Measurements from ENCODE around the gene SLC25A24.
A peak's percentile ranks its signal among the peaks of the same experiment; 100 is the strongest.

The SLC25A24 gene

DNA sequence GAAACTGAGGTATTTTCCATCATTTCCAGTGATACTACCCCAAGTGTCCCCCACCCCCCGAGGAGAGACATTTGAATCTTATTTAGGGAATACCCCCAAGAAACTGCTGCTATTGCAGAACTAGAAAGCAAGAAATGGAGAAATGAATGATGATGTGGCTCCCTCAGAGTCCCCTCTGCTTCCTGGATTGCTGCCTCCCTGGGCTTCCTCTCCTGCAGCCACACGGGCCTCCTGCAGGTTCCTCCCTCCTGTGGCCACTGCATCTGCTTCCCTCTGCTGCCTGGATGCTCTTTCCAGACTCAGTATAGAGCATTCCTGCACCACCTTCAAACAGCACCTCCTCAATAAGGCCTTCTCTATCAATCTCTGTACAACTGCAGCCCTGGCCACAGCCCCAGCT, 69.3 kb downstream of the SLC25A24 start:
- no peak overlapping the region for H3K4me3 ChIP-seq (ENCODE audit: low read depth, low read length)

DNA sequence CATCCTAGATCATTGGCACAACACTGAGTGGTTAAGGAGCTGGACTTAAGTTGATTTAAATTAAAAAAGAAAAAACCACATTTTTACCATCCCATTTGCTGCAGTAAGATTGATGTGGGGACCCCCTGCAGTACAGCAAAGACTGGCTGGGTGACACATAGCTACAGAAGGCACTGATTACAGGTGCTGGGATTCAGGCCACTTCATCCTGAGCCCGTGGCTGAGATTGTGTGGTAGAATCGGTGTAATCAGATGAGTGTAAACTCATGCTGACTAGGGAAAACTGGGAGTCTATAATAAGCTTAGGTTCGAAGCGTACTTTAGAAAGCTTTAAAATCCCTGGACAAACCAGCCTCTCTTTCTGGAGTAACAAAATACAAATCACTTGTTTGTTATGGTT, 70.1 kb downstream of the SLC25A24 start:
- TF ChIP-seq, protein P1, sequence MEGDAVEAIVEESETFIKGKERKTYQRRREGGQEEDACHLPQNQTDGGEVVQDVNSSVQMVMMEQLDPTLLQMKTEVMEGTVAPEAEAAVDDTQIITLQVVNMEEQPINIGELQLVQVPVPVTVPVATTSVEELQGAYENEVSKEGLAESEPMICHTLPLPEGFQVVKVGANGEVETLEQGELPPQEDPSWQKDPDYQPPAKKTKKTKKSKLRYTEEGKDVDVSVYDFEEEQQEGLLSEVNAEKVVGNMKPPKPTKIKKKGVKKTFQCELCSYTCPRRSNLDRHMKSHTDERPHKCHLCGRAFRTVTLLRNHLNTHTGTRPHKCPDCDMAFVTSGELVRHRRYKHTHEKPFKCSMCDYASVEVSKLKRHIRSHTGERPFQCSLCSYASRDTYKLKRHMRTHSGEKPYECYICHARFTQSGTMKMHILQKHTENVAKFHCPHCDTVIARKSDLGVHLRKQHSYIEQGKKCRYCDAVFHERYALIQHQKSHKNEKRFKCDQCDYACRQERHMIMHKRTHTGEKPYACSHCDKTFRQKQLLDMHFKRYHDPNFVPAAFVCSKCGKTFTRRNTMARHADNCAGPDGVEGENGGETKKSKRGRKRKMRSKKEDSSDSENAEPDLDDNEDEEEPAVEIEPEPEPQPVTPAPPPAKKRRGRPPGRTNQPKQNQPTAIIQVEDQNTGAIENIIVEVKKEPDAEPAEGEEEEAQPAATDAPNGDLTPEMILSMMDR (IDR thresholded peaks at IDR 0.05; ENCODE audit: borderline replicate concordance, insufficient read depth, low read depth, low read length) = no peak
- no peak overlapping the region for H3K4me3 ChIP-seq (ENCODE audit: low read depth, low read length)

More for the DNA sequence above, 69.3 kb downstream of the SLC25A24 start:
- TF ChIP-seq, protein P1 (IDR thresholded peaks at IDR 0.05; ENCODE audit: borderline replicate concordance, insufficient read depth, low read depth, low read length) = no peak

DNA sequence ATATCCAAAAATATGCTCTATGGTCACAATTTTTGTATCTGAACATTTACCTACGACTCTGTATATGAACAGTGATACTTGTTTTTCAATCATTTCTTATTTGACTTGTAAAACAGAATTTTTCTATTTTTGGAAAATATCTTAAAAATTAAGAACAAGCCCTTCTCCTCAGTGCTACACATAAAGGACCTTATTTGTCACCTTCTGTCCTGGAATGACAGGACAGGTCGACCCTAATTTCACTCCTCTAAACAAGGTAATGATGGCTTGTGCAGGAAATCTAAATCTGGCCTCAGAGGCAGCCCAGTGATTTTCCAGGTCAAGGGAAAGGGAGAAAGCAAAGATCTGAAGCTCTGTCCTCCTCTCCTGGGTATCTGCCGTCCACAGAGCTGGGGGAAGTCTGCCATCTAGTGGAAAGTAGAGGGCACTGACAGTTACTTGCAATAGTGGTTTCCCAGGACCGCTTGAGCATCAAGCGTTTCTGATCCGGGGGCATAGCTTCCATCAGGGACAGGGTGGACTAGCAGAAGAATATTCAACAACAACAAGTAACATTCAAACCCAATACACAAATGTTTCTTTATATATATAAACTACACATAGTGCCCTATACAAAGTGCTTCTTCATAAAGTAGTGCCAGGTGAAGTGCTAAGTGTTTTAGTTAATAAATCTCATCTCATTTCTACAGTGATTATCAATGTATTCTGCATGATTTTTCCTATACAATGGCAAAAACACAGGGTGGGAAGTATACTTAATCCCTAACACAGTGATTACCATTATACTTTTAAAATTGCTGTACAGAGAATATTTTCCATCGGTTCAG, 74.6 kb downstream of the SLC25A24 start:
- no peak overlapping the region for H3K4me3 ChIP-seq (ENCODE audit: low read depth, low read length)
- TF ChIP-seq, protein P1 (IDR thresholded peaks at IDR 0.05; ENCODE audit: borderline replicate concordance, insufficient read depth, low read depth, low read length) = peak; percentile 82

DNA sequence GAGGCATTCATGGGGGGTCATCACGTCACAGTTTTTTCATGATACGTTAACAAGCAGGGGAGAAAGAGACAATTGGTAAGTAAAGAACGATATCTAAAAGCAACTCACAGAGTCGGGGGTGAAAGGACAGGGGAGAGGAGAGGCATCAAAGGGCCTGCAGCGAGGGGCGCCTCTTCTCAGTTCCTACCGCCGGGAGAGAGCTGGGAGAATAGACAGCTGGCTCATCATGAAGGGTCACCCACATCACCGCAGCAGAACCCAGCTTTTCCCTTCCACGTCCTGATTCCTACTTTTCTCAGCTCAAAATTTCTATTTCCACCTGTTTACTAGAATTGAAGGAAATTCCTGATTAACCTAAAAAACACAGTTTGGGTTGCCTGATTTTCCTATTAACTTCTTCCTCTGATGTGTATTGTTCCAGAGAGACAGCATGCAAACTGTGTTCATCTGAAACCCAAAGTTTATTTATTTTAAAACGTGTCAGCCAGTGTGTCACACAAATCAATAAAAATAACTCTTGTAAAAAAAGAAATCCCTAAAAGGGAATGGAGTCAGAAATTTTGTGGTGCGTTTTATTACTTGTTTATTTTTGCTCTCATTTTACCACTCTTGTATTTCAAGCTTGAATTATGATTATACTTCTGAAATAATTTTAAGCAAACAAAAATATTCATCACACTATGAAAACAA, 75.4 kb downstream of the SLC25A24 start:
- TF ChIP-seq, protein P1 (IDR thresholded peaks at IDR 0.05; ENCODE audit: borderline replicate concordance, insufficient read depth, low read depth, low read length) = no peak
- H3K4me3 ChIP-seq (ENCODE audit: low read depth, low read length) = no peak overlapping the region

DNA sequence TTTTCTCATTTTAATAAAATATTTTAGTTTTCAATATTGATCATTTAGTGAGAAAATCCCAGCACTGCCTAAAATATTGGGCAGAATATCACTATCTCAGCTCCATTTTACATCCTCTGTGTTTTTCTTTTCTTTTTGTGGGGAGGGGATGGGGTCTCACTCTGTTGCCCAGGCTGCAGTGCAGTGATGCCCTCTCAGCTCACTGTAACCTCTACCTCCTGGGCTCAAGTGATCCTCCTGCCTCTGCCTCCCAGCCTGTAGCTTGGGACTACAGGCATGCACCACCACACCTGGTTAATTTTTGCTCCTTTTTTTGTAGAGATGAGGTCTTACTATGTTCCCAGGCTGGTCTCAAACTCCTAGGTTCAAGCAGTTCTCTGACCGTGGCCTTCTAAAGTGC, 76.1 kb downstream of the SLC25A24 start:
- H3K4me3 ChIP-seq (ENCODE audit: low read depth, low read length) = no peak overlapping the region
- TF ChIP-seq, protein P1 (IDR thresholded peaks at IDR 0.05; ENCODE audit: borderline replicate concordance, insufficient read depth, low read depth, low read length) = no peak

DNA sequence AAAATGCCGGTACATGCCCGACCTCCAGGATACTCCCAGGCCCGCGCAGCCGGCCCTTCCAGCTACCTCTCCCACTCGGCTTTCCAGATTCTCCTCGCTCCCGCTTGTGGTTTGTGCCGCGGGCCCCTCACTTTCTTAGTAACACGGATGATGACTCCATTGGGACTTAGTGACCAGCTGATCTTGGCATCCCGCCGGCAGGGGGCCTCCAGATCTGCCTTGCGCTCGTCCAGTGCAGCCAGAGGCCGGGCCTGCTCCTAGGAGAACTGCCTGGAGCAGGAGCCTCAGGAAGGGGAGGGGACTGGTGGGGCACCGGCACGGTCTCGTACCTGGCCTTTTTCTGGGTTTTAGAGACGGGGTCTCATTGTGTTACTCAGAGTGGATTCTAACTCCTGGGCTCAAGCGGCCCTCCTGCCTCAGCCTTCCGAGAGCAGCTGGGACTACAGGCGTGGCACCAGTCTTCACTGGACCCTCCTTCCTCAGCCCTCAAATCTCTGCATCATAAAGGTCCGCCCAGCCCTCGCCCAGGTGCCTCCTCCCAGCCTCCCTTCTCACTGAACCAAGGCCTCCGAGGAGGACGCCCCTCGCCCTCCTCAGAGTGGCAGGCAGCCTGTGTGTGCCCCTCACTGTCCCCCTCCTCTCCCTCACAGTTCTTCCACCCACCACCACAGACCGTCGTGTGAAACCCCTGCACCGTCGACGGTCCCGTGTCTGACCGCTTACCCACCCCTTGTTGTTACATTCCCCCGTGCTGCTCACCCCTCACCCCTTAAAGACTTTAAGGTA, 78.6 kb downstream of the SLC25A24 start:
- TF ChIP-seq, protein P1 (IDR thresholded peaks at IDR 0.05; ENCODE audit: borderline replicate concordance, insufficient read depth, low read depth, low read length) = no peak
- H3K4me3 ChIP-seq (ENCODE audit: low read depth, low read length) = no peak overlapping the region
